DOHH2 (cell line): ENCODE results near the gene GPATCH8.

Experiments
- H3F3A ChIP-seq: fragments of 200-600 bp; sonication (generic), shearing (Covaris generic); 2 replicates; pipeline ENCODE4 v1.6.0; 2016; ENCODE audit warnings: antibody characterized with exemption, mild to moderate bottlenecking; ENCODE audit not compliant: control insufficient read depth, insufficient read depth
- H3K27ac ChIP-seq: fragments of 200-600 bp; sonication (generic); 2 replicates; pipeline ENCODE4 v1.5.1; 2014; ENCODE audit warnings: low read depth, mild to moderate bottlenecking, low read length, moderate library complexity
- H3K27me3 ChIP-seq: fragments of 200-600 bp; sonication (generic); 2 replicates; pipeline ENCODE4 v1.6.1; 2014; ENCODE audit warnings: mild to moderate bottlenecking, low read length, mixed read lengths; ENCODE audit not compliant: control insufficient read depth
- H3K36me3 ChIP-seq: fragments of 200-600 bp; sonication (generic); 2 replicates; pipeline ENCODE4 v1.6.1; 2014; ENCODE audit warnings: mild to moderate bottlenecking, low read length, moderate library complexity, mixed read lengths; ENCODE audit not compliant: control insufficient read depth
- H3K4me1 ChIP-seq: fragments of 200-600 bp; sonication (generic); 2 replicates; pipeline ENCODE4 v1.6.1; 2014; ENCODE audit warnings: mild to moderate bottlenecking, low read length, mixed read lengths; ENCODE audit not compliant: control insufficient read depth
- H3K4me2 ChIP-seq: fragments of 200-600 bp; sonication (generic); 2 replicates; pipeline ENCODE4 v1.6.0; 2014; ENCODE audit warnings: mild to moderate bottlenecking, low read length, moderate library complexity
- H3K4me3 ChIP-seq: fragments of 200-600 bp; sonication (generic); 2 replicates; pipeline ENCODE4 v1.5.1; 2014; ENCODE audit warnings: mild to moderate bottlenecking, low read length, mixed read lengths
- H3K79me2 ChIP-seq: fragments of 200-600 bp; sonication (generic); 2 replicates; pipeline ENCODE4 v1.6.1; 2014; ENCODE audit warnings: mild to moderate bottlenecking, low read length, mixed read lengths; ENCODE audit not compliant: control insufficient read depth
- H3K9me2 ChIP-seq: fragments of 200-600 bp; sonication (generic); replicated peaks from 2 replicates; pipeline ENCODE4 v1.6.1; 2014; ENCODE audit warnings: mild to moderate bottlenecking, low read length, mixed read lengths; ENCODE audit not compliant: control insufficient read depth
- H3K9me3 ChIP-seq: fragments of 200-600 bp; sonication (generic); 2 replicates; pipeline ENCODE4 v1.6.1; 2014; ENCODE audit warnings: antibody characterized with exemption, low read length, mixed read lengths; ENCODE audit not compliant: control insufficient read depth, insufficient read depth
- H4K20me1 ChIP-seq: fragments of 200-600 bp; sonication (generic); 2 replicates; pipeline ENCODE4 v1.6.0; 2014; ENCODE audit warnings: low read depth, mild to moderate bottlenecking, antibody characterized with exemption, low read length, moderate library complexity; ENCODE audit not compliant: control insufficient read depth, insufficient read depth
- EZH2phosphoT487 ChIP-seq: fragments of 200-600 bp; sonication (generic); IDR thresholded peaks from 2 replicates; pipeline ENCODE4 v1.6.1; 2017; ENCODE audit warnings: borderline replicate concordance, mild to moderate bottlenecking, antibody characterized with exemption, low read length, moderate library complexity, mixed read lengths
- TF ChIP-seq, protein P1 (sequence below): fragments of 200-600 bp; sonication (generic); IDR thresholded peaks from one replicate; pipeline ENCODE4 v1.5.1; 2014; ENCODE audit warnings: antibody characterized with exemption, mild to moderate bottlenecking, low read depth, low read length; ENCODE audit not compliant: poor library complexity, severe bottlenecking

GPATCH8 gene

GRCh38 chr17:44389281-44389680 lies 113.9 kb downstream of the GPATCH8 start, which contains the start of gene ITGA2B:
Gene ITGA2B, minus strand, starts transcription at chr17:44389649. Its CDS starts 176 bp downstream, at chr17:44389473.
- Histone ChIP-seq H3K27me3 (peaks cover 15% of the 10 kb centered on the region), H3K9me3 (no peaks in the 10 kb centered on the region), H3F3A (0 out of 2 replicates have a peak, but pooled peaks cover 2% of the 10 kb centered on the region), H4K20me1 (no peaks in the 10 kb centered on the region), H3K4me3 (no peak within 1 kb of the TSS), H3K27ac (no peak within 1 kb of the TSS), H3K4me2 (no peak within 1 kb of the TSS), H3K36me3 (no peaks in the 10 kb centered on the region), H3K4me1 (peaks cover 5% of the 10 kb centered on the region; the same call in 1 of the 2 replicates), H3K79me2 (no peaks in the 10 kb centered on the region), H3K9me2 (no peaks in the 10 kb centered on the region)
- TF ChIP-seq EZH2phosphoT487: no peak
- TF ChIP-seq, protein P1, sequence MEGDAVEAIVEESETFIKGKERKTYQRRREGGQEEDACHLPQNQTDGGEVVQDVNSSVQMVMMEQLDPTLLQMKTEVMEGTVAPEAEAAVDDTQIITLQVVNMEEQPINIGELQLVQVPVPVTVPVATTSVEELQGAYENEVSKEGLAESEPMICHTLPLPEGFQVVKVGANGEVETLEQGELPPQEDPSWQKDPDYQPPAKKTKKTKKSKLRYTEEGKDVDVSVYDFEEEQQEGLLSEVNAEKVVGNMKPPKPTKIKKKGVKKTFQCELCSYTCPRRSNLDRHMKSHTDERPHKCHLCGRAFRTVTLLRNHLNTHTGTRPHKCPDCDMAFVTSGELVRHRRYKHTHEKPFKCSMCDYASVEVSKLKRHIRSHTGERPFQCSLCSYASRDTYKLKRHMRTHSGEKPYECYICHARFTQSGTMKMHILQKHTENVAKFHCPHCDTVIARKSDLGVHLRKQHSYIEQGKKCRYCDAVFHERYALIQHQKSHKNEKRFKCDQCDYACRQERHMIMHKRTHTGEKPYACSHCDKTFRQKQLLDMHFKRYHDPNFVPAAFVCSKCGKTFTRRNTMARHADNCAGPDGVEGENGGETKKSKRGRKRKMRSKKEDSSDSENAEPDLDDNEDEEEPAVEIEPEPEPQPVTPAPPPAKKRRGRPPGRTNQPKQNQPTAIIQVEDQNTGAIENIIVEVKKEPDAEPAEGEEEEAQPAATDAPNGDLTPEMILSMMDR: no peak

GRCh38 chr17:44387804-44388203 lies 115.4 kb downstream of the GPATCH8 start:
- Histone ChIP-seq H3K4me3 (no peak overlapping the region), H3K79me2 (no peaks in the 10 kb centered on the region), H3K4me2 (no peak overlapping the region), H3K36me3 (no peaks in the 10 kb centered on the region), H4K20me1 (no peaks in the 10 kb centered on the region), H3K4me1 (peaks cover 5% of the 10 kb centered on the region; the same call in 1 of the 2 replicates), H3K27me3 (peaks cover 15% of the 10 kb centered on the region), H3F3A (0 out of 2 replicates have a peak, but pooled peaks cover 2% of the 10 kb centered on the region), H3K27ac (no peak overlapping the region), H3K9me2 (no peaks in the 10 kb centered on the region), H3K9me3 (no peaks in the 10 kb centered on the region)
- TF ChIP-seq, protein P1: no peak
- no peak for TF ChIP-seq EZH2phosphoT487

DNA sequence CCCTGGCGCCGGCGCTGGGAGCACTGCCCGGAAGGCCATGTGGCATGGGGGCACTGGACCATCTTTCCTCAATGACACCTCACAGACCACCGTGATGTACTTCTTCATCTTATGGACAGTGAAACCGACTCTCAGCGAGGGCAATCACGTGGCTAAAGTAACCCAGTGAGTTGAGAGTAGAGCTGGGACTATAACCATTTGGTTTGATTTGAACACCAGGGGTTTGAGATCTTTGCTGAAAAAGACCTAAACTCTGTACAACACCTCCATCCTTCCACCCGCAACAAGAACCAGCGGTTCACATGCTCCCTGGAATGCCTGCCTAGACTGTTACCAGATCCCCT lies 117.1 kb downstream of the GPATCH8 start:
- H3F3A ChIP-seq: 0 out of 2 replicates have a peak, but pooled peaks cover 2% of the 10 kb centered on the region
- no peak overlapping the region for H3K4me2 ChIP-seq
- H3K79me2 ChIP-seq: no peaks in the 10 kb centered on the region
- no peaks in the 10 kb centered on the region for H3K9me2 ChIP-seq
- peaks cover 15% of the 10 kb centered on the region for H3K27me3 ChIP-seq
- TF ChIP-seq, protein P1: no peak
- no peak for TF ChIP-seq EZH2phosphoT487
- peaks cover 5% of the 10 kb centered on the region; the same call in 1 of the 2 replicates for H3K4me1 ChIP-seq
- no peak overlapping the region for H3K4me3 ChIP-seq
- H3K9me3 ChIP-seq: no peaks in the 10 kb centered on the region
- H3K27ac ChIP-seq: no peak overlapping the region
- no peaks in the 10 kb centered on the region for H4K20me1 ChIP-seq
- no peaks in the 10 kb centered on the region for H3K36me3 ChIP-seq
